Activated CD4-positive, alpha-beta T cell treated with anti-CD3 and anti-CD28 coated beads for 4 hours (primary cell): Measurements from ENCODE around the gene DBH.
A peak's percentile ranks its signal among the peaks of the same experiment; 100 is the strongest.

Source experiments
- DNase-seq, 2 donors: peaks; one replicate each; pipeline ENCODE4 v3.0.0-alpha.2; 2020

Gene DBH

GRCh38 chr9:133635533-133636531, at the start of gene DBH:
Gene DBH, plus strand, starts transcription at chr9:133636363. Its CDS starts 9 bp downstream, at chr9:133636372.
- no peak for DNase-seq

DNA sequence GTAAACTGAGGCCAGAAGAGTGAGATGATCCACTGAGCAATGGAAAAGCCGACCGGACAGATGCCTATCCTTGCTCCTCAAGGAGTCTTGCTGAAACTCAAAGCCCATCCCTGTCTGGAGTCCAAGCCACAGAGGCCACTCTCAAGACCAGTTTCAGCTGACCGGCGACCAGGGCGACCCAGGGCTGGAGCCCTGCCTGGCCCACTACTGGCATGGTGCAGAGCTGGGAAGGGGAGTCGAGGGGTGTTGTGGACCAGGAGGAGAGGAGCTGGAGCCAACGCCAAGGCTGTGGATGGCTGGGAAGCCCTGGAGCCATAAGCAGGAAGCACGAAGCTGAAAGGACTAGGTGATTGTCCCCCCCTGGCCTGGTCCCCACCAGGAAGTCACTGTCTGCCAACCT, 49.1 kb upstream of the DBH start:
- no peak for DNase-seq

GRCh38 chr9:133587466-133587865, 48.7 kb upstream of the DBH start:
- no peak for DNase-seq

- DNase-seq = peak; percentile 43 to 45
These were observed 46.5 kb upstream of the DBH start for GRCh38 chr9:133589454-133590227.

- no peak for DNase-seq
These were observed 45.8 kb upstream of the DBH start for GRCh38 chr9:133590231-133590855.

DNA sequence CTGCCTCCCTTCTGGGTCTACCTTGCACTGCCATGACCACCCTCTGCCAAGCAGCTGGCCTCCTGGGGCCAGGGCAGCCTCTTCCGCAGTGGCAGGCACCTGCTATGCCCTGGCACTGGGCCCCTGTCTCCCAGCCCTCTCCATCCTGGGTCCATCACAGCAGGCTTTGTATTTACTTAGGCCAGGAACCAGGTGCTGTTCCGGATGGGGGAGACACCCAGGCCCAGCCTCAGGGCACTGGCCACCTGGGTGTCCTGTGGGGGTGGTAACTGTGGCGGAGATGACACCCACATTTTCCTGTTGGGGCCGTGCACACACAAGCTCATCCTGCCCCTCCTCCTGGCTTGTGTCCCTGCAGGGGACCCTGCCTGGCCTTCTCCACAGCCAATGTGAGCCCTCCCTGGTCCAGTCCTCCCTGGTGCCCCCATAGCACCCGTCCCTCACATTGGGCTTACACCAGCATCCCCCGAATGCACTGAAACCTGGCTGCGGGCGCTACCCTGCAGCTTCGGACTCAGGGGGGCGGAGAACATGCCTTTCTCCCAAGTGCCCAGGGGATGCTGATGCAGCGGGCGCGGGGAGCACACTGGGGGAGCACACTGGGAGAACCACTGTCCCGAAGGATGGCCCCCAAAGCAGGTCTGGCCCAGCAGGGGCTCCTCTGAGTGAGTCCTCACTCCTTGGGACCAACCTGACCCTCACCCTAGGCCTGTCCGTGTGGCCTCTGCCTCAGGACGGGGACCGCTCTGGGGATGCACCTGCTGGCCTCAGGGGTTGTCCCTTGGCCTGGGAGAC, 44.9 kb upstream of the DBH start:
- DNase-seq = no peak

DNA sequence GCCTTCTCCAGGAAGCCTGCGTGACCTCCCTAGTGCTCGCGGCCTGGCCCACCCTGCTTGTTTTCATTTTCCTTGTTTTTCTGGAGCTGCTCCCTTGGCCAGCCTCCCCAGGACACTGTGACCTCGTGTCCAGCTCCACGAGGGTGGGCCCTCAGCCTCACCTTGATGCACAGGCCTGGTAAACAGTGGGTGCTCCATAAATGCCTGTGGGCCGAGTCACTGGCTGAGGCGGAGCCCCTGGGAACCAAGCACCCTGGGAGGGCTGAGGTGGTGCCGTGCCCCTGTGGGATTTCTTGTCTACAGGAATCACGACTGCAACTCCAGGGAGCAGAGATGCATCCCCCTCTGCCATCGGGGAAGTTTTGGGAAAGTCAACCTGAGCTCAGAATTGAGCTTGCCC, 44.2 kb upstream of the DBH start:
- no peak for DNase-seq

DNA sequence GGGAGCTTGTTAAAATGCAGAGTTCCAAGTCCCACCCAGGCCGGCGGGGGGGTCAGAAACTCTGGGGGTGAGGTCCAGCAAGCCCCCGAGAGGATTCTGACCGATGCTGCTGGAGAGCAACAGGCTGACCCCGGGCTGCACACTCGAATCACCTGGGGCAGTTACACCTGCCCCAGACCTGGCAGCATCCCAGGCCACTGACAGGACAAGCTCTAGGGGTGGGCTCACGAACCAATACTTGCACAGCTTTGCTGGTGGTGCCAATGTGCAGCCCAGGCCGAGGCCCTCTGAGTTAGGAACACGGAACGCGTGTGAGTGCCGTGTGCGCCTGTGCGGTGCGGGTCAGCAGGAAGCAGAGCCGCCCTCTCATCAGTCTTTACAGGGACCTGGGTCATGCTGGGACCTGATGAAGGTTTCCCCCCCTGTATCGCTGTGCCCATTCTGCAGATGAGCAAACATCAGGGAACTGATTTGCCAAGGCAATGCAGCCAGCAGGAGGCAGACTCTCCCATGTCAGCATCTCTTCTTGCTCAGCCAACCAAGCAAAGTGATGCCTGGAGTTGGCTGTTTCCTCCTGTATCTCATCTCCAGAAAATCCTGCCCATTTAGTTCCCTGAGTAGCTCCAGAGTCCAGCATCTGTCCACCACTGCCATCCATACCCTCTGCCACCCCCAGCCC, 43.3 kb upstream of the DBH start:
- DNase-seq = no peak

DNA sequence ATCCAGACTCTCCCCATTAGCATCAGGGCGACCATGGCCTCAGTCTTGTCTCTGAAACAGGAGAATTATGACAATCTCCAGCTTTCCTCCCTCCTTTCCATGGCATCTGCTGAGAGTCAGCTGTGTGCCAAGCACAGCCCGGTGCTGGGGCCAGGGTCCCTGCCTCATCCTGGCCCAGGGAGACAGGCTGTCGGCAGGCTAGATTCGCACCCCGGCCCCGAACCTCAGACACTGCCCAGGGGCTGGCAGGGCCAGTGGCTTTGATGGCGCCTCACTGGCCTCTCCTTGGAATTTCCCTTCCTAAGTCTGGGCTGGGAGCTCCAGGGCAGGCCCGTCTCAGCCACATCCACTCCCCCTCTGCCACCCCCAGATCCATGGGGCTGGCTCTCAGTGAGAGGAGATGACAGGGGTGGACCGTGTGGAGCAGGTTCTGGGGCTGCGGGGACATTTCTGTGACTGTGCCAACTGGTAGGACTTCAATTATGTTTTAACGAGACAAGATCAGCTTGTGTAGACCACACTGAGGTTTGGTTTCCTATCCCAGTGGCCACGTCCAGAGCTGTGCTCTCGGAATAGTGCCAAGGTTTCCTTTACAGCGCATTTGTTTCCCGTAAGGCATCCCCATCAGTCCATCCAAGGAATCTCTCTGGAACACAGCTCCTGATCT, 42.4 kb upstream of the DBH start:
- DNase-seq = no peak

GRCh38 chr9:133594310-133594709, 41.9 kb upstream of the DBH start:
- no peak for DNase-seq

DNA sequence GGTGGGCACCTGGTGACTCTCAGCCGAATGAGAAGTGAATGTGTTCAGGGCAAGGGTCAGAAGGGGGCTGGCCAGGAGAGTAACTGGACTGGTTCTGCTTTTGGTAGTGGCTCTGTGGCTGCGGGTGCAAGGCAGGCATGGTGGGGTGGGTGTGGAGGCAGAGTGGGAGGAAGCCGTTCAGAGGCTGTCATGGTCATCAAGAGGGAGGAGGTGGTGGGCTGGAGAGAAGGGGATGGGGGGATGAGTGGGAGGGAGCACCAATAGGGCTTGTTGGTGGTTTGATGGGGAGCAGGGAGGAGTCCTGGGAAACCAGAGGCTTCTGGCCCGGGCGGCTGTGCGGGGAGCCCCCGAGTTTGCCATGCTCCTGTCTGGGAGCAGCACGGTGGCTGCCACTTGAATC, 40.3 kb upstream of the DBH start:
- DNase-seq = no peak

GRCh38 chr9:133597316-133597957, 38.7 kb upstream of the DBH start:
- DNase-seq = no peak

DNA sequence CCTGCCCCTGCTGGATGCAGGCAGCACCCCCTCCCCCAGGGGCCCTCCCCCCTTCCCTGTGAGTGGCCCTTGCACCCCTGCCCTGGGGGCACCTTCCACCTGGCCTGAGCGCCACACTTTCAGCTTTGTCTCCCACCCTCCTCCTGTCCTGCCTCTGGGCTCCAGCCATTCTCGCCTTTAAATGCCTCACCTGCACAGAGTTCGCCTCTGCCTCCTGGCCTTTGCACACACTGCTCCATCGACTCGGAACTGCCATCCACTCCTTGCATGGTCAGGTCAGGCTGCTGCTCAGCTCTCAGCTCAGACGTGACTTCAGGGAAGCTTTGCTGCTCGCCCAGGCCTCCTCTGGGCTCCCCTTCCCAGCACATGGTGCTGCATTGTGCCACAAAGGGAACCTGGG, 37.2 kb upstream of the DBH start:
- DNase-seq = no peak

GRCh38 chr9:133599470-133600173, 36.5 kb upstream of the DBH start:
- no peak for DNase-seq

GRCh38 chr9:133600739-133601138, 35.4 kb upstream of the DBH start:
- DNase-seq = no peak

DNA sequence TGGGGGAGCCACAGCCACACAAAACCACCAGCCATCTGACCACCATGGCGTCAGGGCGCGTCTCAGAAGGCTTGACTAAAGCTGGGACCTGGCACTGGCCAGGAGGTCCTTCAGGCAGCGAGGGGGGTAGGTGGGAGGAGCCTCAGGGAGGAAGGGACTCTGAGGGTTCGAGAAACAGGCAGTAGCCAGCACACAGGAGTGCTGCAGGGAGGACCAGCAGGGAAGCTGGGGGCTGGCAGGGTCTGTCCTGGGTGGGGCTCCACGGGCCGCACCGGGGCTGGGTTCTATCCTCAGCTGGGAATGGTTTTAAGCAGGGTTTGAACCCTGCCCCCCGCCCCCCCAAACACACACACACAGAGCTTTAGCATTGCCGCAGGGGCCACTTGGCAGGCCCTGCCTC, 34.4 kb upstream of the DBH start:
- no peak for DNase-seq

DNA sequence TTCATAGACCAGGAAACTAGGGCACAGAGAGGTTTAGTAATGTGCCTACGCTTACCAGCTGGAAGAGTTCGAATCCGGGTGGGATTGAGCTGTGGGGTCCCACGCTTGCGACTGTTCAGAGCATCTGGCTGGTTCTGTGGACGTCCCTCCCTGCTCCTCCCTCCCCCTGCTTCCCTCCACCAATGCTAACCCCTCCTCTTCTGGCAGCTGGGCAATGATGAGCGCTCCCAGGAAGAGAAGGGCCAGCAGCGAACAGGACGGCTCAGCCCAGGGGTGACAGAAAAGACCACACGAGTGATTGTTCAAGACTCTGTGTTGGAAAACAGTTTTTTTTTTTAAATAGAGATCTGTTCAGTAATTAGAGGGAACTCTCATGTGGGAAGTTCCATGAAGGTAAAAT, 33.9 kb upstream of the DBH start:
- DNase-seq = no peak

- no peak for DNase-seq
These were observed 32.8 kb upstream of the DBH start for GRCh38 chr9:133603135-133603927.

DNA sequence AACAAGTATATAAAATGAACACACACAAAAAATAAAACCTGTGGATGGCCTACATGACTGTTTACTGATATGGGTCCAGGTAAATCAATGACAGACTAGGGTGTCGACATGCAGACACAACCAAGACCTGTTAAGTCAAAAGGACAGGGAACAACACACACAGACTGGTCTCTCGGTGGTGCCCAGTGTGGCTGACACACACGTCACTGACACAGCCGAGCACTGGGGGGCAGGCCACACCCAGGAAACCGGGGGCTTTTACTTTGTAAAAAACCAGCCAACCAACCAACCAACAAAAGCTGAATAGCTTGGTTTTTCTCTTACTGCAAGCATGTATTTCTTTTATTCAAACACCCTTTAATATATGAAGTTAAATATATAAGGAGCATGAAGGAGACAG, 31.9 kb upstream of the DBH start:
- peak; percentile 24 to 33 for DNase-seq
